C4-2B (cell line): ENCODE results near the gene GMFB.

Source experiments
- H3K27ac ChIP-seq: fragments of 450-650 bp; 2 replicates; pipeline ENCODE4 v1.5.1; 2017
- ZFX ChIP-seq: fragments of 450-650 bp; IDR thresholded peaks from 2 replicates; pipeline ENCODE4 v1.6.1; 2017
- TF ChIP-seq, protein P1 (sequence below): fragments of 450-650 bp; conservative IDR thresholded peaks from 2 replicates; pipeline ENCODE4 v1.5.1; 2017; ENCODE audit warnings: mild to moderate bottlenecking

The GMFB gene

DNA sequence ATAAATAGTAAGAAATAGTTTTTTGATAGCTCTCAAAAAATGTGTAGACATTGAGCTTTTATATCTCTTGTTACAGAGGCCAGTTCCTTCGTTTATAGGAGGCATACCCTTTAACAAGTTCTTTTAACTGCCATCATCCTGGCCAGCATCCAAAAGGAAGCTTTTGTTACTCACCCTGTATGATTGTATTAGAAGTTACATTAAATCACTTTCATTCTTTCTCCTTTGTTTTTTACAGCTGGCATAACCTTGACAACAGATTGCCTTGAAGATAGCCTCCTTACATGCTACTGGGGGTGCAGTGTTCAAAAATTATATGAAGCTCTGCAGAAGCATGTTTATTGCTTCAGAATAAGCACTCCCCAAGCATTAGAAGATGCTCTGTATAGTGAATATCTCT, 41.0 kb upstream of the GMFB start:
- no peak overlapping the region for H3K27ac ChIP-seq
- TF ChIP-seq, protein P1, sequence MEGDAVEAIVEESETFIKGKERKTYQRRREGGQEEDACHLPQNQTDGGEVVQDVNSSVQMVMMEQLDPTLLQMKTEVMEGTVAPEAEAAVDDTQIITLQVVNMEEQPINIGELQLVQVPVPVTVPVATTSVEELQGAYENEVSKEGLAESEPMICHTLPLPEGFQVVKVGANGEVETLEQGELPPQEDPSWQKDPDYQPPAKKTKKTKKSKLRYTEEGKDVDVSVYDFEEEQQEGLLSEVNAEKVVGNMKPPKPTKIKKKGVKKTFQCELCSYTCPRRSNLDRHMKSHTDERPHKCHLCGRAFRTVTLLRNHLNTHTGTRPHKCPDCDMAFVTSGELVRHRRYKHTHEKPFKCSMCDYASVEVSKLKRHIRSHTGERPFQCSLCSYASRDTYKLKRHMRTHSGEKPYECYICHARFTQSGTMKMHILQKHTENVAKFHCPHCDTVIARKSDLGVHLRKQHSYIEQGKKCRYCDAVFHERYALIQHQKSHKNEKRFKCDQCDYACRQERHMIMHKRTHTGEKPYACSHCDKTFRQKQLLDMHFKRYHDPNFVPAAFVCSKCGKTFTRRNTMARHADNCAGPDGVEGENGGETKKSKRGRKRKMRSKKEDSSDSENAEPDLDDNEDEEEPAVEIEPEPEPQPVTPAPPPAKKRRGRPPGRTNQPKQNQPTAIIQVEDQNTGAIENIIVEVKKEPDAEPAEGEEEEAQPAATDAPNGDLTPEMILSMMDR = no peak
- TF ChIP-seq ZFX = no peak

GRCh38 chr14:54528973-54529372, 40.2 kb upstream of the GMFB start:
- no peak for TF ChIP-seq ZFX
- TF ChIP-seq, protein P1 = no peak
- no peak overlapping the region for H3K27ac ChIP-seq

DNA sequence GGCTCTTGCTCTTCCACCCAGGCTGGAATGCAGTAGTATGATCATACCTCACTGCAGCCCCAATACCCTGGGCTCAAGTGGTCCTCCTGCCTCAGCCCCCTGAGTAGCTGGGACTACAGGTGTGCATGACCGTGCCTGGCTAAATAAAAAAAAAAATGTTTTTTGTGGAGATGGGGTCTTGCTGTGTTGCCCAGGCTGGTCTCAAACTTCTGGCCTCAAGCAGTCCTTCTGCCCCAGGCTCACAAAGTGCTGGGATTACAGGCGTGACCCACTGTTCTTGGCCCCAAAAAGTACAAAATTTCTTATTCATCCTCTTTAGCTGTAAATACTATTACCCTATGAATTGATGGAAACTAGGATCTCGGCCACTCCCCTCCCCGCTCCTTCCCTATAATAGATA, 35.6 kb upstream of the GMFB start:
- TF ChIP-seq ZFX = no peak
- TF ChIP-seq, protein P1 = no peak
- no peak overlapping the region for H3K27ac ChIP-seq

DNA sequence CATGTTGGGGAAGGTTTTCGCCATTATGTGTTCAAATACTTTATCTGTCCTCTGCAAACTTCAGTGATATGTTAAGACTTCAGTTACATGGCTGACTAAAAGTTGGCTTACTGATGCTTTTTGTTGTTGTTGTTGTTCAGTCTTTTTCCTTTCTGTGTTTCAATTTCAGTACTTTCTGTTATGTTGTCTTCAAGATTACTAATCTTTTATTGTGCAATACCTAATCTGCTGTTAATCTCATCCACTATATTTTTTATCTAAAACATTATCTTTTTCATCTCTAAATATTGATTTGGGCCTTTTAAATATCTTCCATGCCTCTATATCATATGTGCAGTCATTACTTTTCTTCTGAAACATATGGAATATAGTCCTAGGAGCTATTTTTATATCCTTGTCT, 27.9 kb upstream of the GMFB start:
- H3K27ac ChIP-seq = no peak overlapping the region
- TF ChIP-seq, protein P1 = no peak
- TF ChIP-seq ZFX = no peak

GRCh38 chr14:54515670-54516069, 26.9 kb upstream of the GMFB start:
- H3K27ac ChIP-seq = no peak overlapping the region
- TF ChIP-seq, protein P1 = no peak
- TF ChIP-seq ZFX = no peak

GRCh38 chr14:54512393-54512792, 23.6 kb upstream of the GMFB start:
- no peak for TF ChIP-seq ZFX
- TF ChIP-seq, protein P1 = no peak

DNA sequence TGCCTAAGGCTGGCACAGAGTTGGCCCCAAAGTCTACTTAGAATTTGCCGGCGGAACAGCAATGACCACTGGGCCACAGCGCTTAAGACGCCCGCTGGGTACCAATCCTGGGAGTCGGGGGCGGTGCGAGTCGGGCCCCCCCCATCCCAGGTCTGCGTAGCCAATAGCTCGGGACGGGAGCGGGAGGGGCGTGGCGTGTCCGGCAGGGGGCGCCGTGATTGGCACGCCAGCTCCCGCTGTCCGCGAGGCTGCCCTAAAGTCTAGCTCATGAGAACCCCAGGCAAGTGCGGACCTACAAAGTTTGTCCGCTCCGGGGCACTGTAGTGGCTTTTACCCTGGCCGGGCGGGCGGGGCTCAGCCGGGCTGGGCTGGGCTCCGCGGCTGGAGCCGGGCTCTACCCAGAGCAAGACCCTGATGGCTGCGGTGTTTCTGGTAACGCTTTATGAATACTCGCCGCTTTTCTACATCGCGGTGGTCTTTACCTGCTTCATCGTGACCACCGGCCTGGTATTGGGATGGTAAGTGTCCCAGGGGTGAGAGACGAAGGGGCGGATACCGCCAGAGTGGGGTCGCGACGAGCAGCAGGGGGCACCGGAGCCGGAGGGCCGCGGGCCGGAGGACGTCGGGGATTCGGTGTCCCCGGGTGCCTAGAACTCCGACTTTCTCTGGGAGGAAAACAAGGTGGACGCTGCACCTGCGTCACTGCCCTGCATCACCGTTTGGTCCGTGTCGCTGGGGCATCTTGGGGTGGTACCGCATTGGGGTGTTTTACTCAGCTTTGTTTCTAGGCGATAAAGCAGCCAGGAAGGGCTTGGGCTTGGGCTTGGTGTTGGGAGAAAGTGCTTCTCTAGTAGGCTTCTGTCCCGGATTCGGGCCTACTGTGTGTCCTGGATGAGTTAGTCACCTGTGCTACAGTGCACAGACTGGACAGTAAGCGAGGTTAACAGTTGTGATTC, 21.0 kb upstream of the GMFB start, which contains the start of gene CGRRF1:
Gene CGRRF1 (plus strand): TSS at position 361 of the 956 bp plus-strand sequence. CDS start 54 bp downstream, at position 415.
- peak within 1 kb of the TSS; percentile 78 for H3K27ac ChIP-seq

More at GRCh38 chr14:54512393-54512792, 23.6 kb upstream of the GMFB start:
- H3K27ac ChIP-seq = no peak overlapping the region

More for the DNA sequence above, 21.0 kb upstream of the GMFB start, which contains the start of gene CGRRF1:
- TF ChIP-seq, protein P1 = peak; percentile 72
- peak; percentile 50 for TF ChIP-seq ZFX
